B cell (primary cell): Measurements from ENCODE around the gene FAM81B. TPM values are rescaled to one million over a fixed set of nuclear protein-coding genes. Genes with fewer than 3 reads are reported as not detected.

Experiments
- ATAC-seq: fragments of 200-7000 bp; cut with Tn5 transposase; one replicate; pipeline ENCODE4 v1.10.0; 2021; ENCODE audit warnings: low read depth, mild to moderate bottlenecking, moderate number of reproducible peaks, moderate library complexity
- CTCF ChIA-PET: fragments of 350-600 bp; sonication (Branson Sonifier 250); formaldehyde crosslinking; loops from one replicate; lab custom pipeline; 2021; ENCODE audit warnings: antibody characterized with exemption, inconsistent platforms; lab: Charles Lee
- POLR2A ChIA-PET: fragments of 350-600 bp; sonication (Branson Sonifier 250); formaldehyde crosslinking; loops from one replicate; lab custom pipeline; 2021; ENCODE audit warnings: antibody characterized with exemption; lab: Charles Lee
- DNase-seq: peaks from one replicate; pipeline ENCODE4 v3.0.0; 2013
- H2AFZ ChIP-seq: 2 replicates; pipeline ENCODE4 v1.6.1; 2012; ENCODE audit warnings: mild to moderate bottlenecking, low read depth, low read length; ENCODE audit not compliant: insufficient read depth, poor library complexity, severe bottlenecking
- H3K27ac ChIP-seq, 2 donors: 1 replicate in 1 of 2; 2 replicates in 1 of 2; pipeline ENCODE4 v1.5.1; 2012 to 2013; ENCODE audit warnings: low read length in 2 of 2, mild to moderate bottlenecking in 2 of 2, moderate library complexity in 1 of 2
- H3K27me3 ChIP-seq, 4 experiments: fragments of 200-600 bp in 1 of 4; sonication (generic) in 1 of 4; replicated peaks in 1 of 4; 1 replicate in 2 of 4; 2 replicates in 2 of 4; pipeline versions ENCODE4 v1.6.1 to v1.7.0; 2013 to 2016; ENCODE audit warnings: low read length in 3 of 4, mild to moderate bottlenecking in 2 of 4, mixed read lengths in 1 of 4, moderate library complexity in 1 of 4; ENCODE audit not compliant: insufficient read depth in 4 of 4, control insufficient read depth in 3 of 4; ENCODE audit errors: control extremely low read depth in 1 of 4
- H3K36me3 ChIP-seq, 2 experiments: replicated peaks in 1 of 2; 1 replicate in 1 of 2; 2 replicates in 1 of 2; pipeline versions ENCODE4 v1.6.1 to v1.7.1; 2013; ENCODE audit warnings: low read length in 1 of 2; ENCODE audit not compliant: insufficient read depth in 2 of 2, control insufficient read depth in 1 of 2; ENCODE audit errors: control extremely low read depth in 1 of 2, extremely low read depth in 1 of 2
- H3K4me1 ChIP-seq, 2 donors: fragments of 200-600 bp in 1 of 2; sonication (generic) in 1 of 2; 1 replicate in 1 of 2; 2 replicates in 1 of 2; pipeline versions ENCODE4 v1.5.1 to v1.6.1; 2013 to 2017; ENCODE audit warnings: low read length in 2 of 2; ENCODE audit not compliant: control insufficient read depth in 2 of 2, insufficient read depth in 2 of 2
- H3K4me2 ChIP-seq: replicated peaks from 2 replicates; pipeline ENCODE3; 2012; ENCODE audit warnings: mild to moderate bottlenecking, low read depth, low read length; ENCODE audit not compliant: poor library complexity, severe bottlenecking
- H3K4me3 ChIP-seq, 5 experiments: fragments of 200-600 bp in 1 of 5; sonication (generic) in 1 of 5; 1 replicate in 3 of 5; 2 replicates in 2 of 5; pipeline versions ENCODE4 v1.5.1 to v1.7.0; 2011 to 2016; ENCODE audit warnings: low read length in 4 of 5, mild to moderate bottlenecking in 4 of 5, low read depth in 2 of 5, control low read depth in 1 of 5, moderate library complexity in 1 of 5; ENCODE audit not compliant: insufficient read depth in 1 of 5; ENCODE audit errors: control extremely low read depth in 1 of 5, extremely low read depth in 1 of 5
- H3K79me2 ChIP-seq: fragments of 200-600 bp; sonication (generic); one replicate; pipeline ENCODE4 v1.6.0; 2016; ENCODE audit warnings: low read length; ENCODE audit not compliant: control insufficient read depth, insufficient read depth
- H3K9ac ChIP-seq: fragments of 200-600 bp; sonication (generic); 2 replicates; pipeline ENCODE4 v1.6.1; 2017; ENCODE audit warnings: mild to moderate bottlenecking, low read length, moderate library complexity
- H3K9me3 ChIP-seq, 3 donors: one replicate each; pipeline versions ENCODE4 v1.6.1 to v1.7.1; 2013; ENCODE audit warnings: low read length in 2 of 3; ENCODE audit not compliant: control insufficient read depth in 2 of 3, insufficient read depth in 1 of 3; ENCODE audit errors: control extremely low read depth in 1 of 3
- H4K20me1 ChIP-seq: 2 replicates; pipeline ENCODE4 v1.6.0; 2012; ENCODE audit warnings: mild to moderate bottlenecking, low read length; ENCODE audit not compliant: insufficient read depth, control insufficient read depth, poor library complexity, severe bottlenecking
- H3K27ac Mint-ChIP-seq: one replicate; pipeline ENCODE4 v1.8.0; 2021; ENCODE audit warnings: mixed read lengths
- H3K27me3 Mint-ChIP-seq: one replicate; pipeline ENCODE4 v1.8.0; 2021; ENCODE audit warnings: mixed read lengths
- H3K4me1 Mint-ChIP-seq: one replicate; pipeline ENCODE4 v1.8.0; 2021; ENCODE audit warnings: mixed read lengths
- H3K4me3 Mint-ChIP-seq: one replicate; pipeline ENCODE4 v1.8.0; 2021; ENCODE audit warnings: mixed read lengths
- H3K9me3 Mint-ChIP-seq: one replicate; pipeline ENCODE4 v1.8.0; 2022; ENCODE audit warnings: mixed read lengths; ENCODE audit not compliant: insufficient read depth
- CTCF ChIP-seq: fragments of 200-600 bp; IDR thresholded peaks from one replicate; pipeline ENCODE4 v1.8.0; 2022; ENCODE audit warnings: antibody characterized with exemption, mild to moderate bottlenecking
- EZH2 ChIP-seq: IDR thresholded peaks from 2 replicates; pipeline ENCODE4 v1.6.1; 2012; ENCODE audit warnings: borderline replicate concordance, low read depth, mild to moderate bottlenecking, moderate library complexity, low read length; ENCODE audit not compliant: insufficient read depth, poor library complexity, severe bottlenecking
- WGBS: methylation state at CpG from one replicate; pipeline ENCODE4 v1.1.5; 2013; ENCODE audit warnings: missing lambda C conversion rate; ENCODE audit not compliant: insufficient coverage; 5-methylcytosine and 5-hydroxymethylcytosine counted together
- intact Hi-C: fragments of 100-400 bp; cut with micrococcal nuclease; formaldehyde crosslinking; loops from one replicate; pipeline ENCODE4 v1.10.0; 2022
- polyA plus RNA-seq: library from polyadenylated mRNA; depleted of rRNA; stranded (reverse); fragments of >200 nt; gene quantifications from 2 replicates; pipeline ENCODE4 v1.2.3, GENCODE V29; 2012
- total RNA-seq, 2 donors: library from RNA; stranded (reverse); fragments of 120-200 nt in 1 of 2; gene quantifications; 1 replicate in 1 of 2; 2 replicates in 1 of 2; pipeline versions ENCODE4 v1.2.3 to v1.2.4, GENCODE V29; 2013 to 2022

Gene FAM81B
- total and polyA plus RNA-seq, 2 donors (not counting 1 experiment from before 2014, with no cell fraction given), result not detected

- no peaks in the 10 kb centered on the region for H3K9me3 Mint-ChIP-seq
- no peak overlapping the region for H3K27ac Mint-ChIP-seq
- ATAC-seq (no peak), DNase-seq (no peak)
- TF ChIP-seq CTCF, result no peak
- no peak for TF ChIP-seq EZH2
- Histone ChIP-seq H3K27me3 (no peaks in the 10 kb centered on the region), H3K9me3 (no peaks in the 10 kb centered on the region), H3K4me3 (no peak overlapping the region), H3K36me3 (no peaks in the 10 kb centered on the region), H3K27ac (no peak overlapping the region), H2AFZ (no peak overlapping the region), H3K9ac (no peak overlapping the region), H4K20me1 (no peaks in the 10 kb centered on the region), H3K79me2 (no peaks in the 10 kb centered on the region), H3K4me2 (no peak overlapping the region), H3K4me1 (no peaks in the 10 kb centered on the region)
- intact Hi-C loops, result no loop called here
- H3K4me3 Mint-ChIP-seq, result no peak overlapping the region
- H3K27me3 Mint-ChIP-seq, result peaks cover 26% of the 10 kb centered on the region
- POLR2A ChIA-PET, result no interaction called here
- peaks cover 3% of the 10 kb centered on the region for H3K4me1 Mint-ChIP-seq
- CTCF ChIA-PET, result no interaction called here
- WGBS, result 75% methylated on average over 1 of the region's 2 CpGs
These were observed 54.3 kb downstream of the FAM81B start for GRCh38 chr5:95445442-95445841.

GRCh38 chr5:95445995-95446394 lies 54.8 kb downstream of the FAM81B start:
- no peak overlapping the region for H3K4me3 Mint-ChIP-seq
- CTCF ChIA-PET, result no interaction called here
- no peaks in the 10 kb centered on the region for H3K4me1 ChIP-seq
- TF ChIP-seq EZH2 (no peak), CTCF (no peak)
- peaks cover 3% of the 10 kb centered on the region for H3K4me1 Mint-ChIP-seq
- H3K27ac ChIP-seq, result no peak overlapping the region
- POLR2A ChIA-PET, result no interaction called here
- no peak overlapping the region for H3K9ac ChIP-seq
- H3K27me3 Mint-ChIP-seq, result peaks cover 21% of the 10 kb centered on the region
- H3K36me3 ChIP-seq, result no peaks in the 10 kb centered on the region
- ATAC-seq, result no peak
- no peak for DNase-seq
- no peaks in the 10 kb centered on the region for H3K79me2 ChIP-seq
- no peaks in the 10 kb centered on the region for H3K9me3 ChIP-seq
- no peak overlapping the region for H2AFZ ChIP-seq
- intact Hi-C loops, result no loop called here
- no peak overlapping the region for H3K4me2 ChIP-seq
- 100% methylated on average over 1 of the region's 2 CpGs for WGBS
- H3K9me3 Mint-ChIP-seq, result no peaks in the 10 kb centered on the region
- H3K27me3 ChIP-seq, result no peaks in the 10 kb centered on the region
- no peak overlapping the region for H3K4me3 ChIP-seq
- no peaks in the 10 kb centered on the region for H4K20me1 ChIP-seq
- no peak overlapping the region for H3K27ac Mint-ChIP-seq
